B cell (primary cell): ENCODE results near the gene SMARCA4.

Source experiments
- CTCF ChIP-seq: fragments of 200-600 bp; IDR thresholded peaks from one replicate; pipeline ENCODE4 v1.8.0; 2022; ENCODE audit warnings: antibody characterized with exemption, mild to moderate bottlenecking
- EZH2 ChIP-seq: IDR thresholded peaks from 2 replicates; pipeline ENCODE4 v1.6.1; 2012; ENCODE audit warnings: borderline replicate concordance, low read depth, mild to moderate bottlenecking, moderate library complexity, low read length; ENCODE audit not compliant: insufficient read depth, poor library complexity, severe bottlenecking

GRCh38 chr19:11078893-11079292 lies 118.1 kb downstream of the SMARCA4 start:
- TF ChIP-seq CTCF (no peak), EZH2 (no peak)
